Measurements from ENCODE around the gene PROX2. TPM values are rescaled to one million over a fixed set of nuclear protein-coding genes. Genes with fewer than 3 reads are reported as not detected.

The PROX2 gene
- total RNA-seq, 4 donors from 2014 or later, result not detected

DNA sequence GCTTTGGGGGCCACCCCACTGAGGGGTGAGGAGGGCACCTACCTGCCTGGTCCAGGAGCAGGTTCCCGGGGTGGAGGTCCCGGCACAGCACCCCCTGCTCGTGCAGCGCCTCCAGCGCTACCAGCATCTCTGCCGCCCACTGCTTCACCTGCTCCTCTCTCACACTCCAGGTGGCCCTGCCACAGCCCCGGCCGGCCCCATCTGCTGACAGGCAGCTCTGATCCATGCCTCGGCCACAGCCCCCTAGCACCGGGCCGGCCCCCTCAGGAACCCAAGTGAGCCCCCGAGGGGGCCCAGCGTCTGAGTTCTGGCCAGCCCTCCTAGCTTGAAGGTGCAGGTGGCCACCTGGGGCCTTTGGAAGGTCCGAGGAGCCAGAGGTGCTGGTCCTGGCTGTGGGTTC, 33.6 kb upstream of the PROX2 start:
- Histone ChIP-seq H3K27me3 (no peaks in the 10 kb centered on the region), H3K4me3 (no peak overlapping the region), H3K27ac (no peak overlapping the region), H3K36me3 (peaks cover 0 to 10% (median 0%) of the 10 kb centered on the region in 3 donors), H3K4me1 (peaks cover 0 to 33% (median 3%) of the 10 kb centered on the region in 4 donors), H3K9me3 (no peaks in the 10 kb centered on the region)
- TF ChIP-seq, protein P1, sequence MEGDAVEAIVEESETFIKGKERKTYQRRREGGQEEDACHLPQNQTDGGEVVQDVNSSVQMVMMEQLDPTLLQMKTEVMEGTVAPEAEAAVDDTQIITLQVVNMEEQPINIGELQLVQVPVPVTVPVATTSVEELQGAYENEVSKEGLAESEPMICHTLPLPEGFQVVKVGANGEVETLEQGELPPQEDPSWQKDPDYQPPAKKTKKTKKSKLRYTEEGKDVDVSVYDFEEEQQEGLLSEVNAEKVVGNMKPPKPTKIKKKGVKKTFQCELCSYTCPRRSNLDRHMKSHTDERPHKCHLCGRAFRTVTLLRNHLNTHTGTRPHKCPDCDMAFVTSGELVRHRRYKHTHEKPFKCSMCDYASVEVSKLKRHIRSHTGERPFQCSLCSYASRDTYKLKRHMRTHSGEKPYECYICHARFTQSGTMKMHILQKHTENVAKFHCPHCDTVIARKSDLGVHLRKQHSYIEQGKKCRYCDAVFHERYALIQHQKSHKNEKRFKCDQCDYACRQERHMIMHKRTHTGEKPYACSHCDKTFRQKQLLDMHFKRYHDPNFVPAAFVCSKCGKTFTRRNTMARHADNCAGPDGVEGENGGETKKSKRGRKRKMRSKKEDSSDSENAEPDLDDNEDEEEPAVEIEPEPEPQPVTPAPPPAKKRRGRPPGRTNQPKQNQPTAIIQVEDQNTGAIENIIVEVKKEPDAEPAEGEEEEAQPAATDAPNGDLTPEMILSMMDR (IDR thresholded peaks at IDR 0.05), result no peak
- no peak for TF ChIP-seq POLR2A (IDR thresholded peaks at IDR 0.05)
- DNase-seq, result no peak

DNA sequence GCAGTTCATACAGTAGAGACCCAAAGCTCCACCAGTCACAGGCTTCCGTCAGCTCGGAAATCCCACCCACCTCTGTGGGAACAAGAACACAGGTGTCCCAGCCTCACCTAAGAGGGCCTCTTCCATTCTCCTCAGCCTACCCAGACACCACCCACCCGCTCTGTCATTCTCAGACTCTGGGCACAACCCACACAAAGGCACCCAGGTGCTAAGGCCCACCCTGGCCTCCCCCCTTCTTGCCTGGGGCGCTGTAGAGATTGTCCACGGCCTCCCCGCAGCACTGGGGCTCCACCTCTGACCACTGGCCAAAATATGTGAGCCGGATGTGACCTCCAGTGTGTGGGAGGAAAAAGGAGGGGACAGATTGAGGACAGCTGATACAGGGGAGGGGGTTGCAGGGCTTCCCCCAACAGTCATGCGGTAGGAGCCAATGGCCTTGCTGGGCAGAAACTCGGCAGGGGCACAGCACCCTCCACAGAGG, 33.0 kb upstream of the PROX2 start:
- no peak for DNase-seq
- H3K4me1 ChIP-seq, result peaks cover 0 to 33% (median 3%) of the 10 kb centered on the region in 4 donors
- H3K27me3 ChIP-seq, result no peaks in the 10 kb centered on the region
- H3K36me3 ChIP-seq, result peaks cover 0 to 16% (median 0%) of the 10 kb centered on the region in 3 donors
- H3K9me3 ChIP-seq, result no peaks in the 10 kb centered on the region
- peak overlapping the region in 1 of 4 donors; percentile 10 for H3K27ac ChIP-seq
- no peak for TF ChIP-seq POLR2A (IDR thresholded peaks at IDR 0.05)
- TF ChIP-seq, protein P1 (IDR thresholded peaks at IDR 0.05), result no peak
- H3K4me3 ChIP-seq, result no peak overlapping the region

DNA sequence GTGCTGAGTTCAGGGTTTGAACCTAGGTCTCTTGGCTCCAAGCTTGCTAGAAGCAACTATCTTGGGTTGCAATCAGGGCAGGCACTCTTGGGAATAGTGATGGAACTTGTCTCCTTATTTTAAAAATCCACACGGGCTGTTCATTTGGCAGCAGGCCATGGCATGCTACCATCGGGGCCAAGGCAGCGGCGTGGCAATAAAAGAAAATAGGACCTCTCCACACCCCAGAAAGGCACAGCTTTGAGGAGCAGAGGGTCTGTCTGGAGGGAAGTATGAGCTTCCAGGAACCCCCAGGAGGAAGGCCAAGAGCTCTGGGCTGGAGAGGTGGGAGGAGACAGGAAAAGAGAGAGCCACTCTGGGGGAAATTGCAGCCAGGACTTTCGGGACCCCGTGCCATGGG, 31.8 kb upstream of the PROX2 start:
- Histone ChIP-seq H3K36me3 (peaks cover 0 to 28% (median 0%) of the 10 kb centered on the region in 3 donors), H3K4me3 (no peak overlapping the region), H3K27me3 (no peaks in the 10 kb centered on the region), H3K4me1 (peaks cover 0 to 33% (median 5%) of the 10 kb centered on the region in 4 donors), H3K9me3 (no peaks in the 10 kb centered on the region), H3K27ac (no peak overlapping the region)
- no peak for DNase-seq
- TF ChIP-seq, protein P1 (IDR thresholded peaks at IDR 0.05), result no peak
- no peak for TF ChIP-seq POLR2A (IDR thresholded peaks at IDR 0.05)

DNA sequence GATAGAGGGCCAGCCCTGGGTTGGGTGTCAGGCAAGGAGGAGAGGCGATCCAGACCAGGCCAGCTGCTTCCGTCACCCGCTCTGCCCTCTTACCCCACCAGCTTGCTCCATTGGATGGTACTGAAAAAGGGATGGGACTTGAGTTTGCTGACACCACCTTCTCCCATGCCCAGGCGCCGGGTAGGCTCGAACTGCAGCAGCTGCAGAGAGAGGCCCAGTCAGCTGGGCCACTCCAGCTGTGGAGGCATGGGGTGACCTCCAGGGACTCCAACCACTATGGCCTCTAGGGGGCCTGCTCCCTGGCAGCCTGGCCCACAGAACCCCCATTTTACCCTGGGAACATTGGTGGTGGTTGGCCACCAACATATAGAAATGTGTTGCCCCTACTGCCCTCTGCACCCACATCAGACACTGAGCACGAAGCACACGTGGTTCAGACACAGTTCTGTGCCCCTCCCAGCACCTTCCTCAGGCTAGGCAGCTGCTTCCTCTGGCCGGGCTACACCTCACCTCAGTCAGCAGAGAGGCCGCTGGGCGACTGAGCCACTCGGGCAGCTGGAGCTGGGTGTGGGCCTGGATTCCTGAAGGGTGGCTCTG, 31.1 kb upstream of the PROX2 start:
- Histone ChIP-seq H3K27ac (peak overlapping the region in 1 of 4 donors; percentile 1), H3K4me3 (no peak overlapping the region), H3K27me3 (no peaks in the 10 kb centered on the region), H3K4me1 (peaks cover 0 to 32% (median 5%) of the 10 kb centered on the region in 4 donors), H3K36me3 (peaks cover 0 to 35% (median 0%) of the 10 kb centered on the region in 3 donors), H3K9me3 (no peaks in the 10 kb centered on the region)
- TF ChIP-seq POLR2A (IDR thresholded peaks at IDR 0.05), result no peak
- TF ChIP-seq, protein P1 (IDR thresholded peaks at IDR 0.05), result peak in 4 of 6 experiments; percentile 9 to 24 (median 14)
- DNase-seq, result peak in 2 of 3 donors; percentile 61 to 73

DNA sequence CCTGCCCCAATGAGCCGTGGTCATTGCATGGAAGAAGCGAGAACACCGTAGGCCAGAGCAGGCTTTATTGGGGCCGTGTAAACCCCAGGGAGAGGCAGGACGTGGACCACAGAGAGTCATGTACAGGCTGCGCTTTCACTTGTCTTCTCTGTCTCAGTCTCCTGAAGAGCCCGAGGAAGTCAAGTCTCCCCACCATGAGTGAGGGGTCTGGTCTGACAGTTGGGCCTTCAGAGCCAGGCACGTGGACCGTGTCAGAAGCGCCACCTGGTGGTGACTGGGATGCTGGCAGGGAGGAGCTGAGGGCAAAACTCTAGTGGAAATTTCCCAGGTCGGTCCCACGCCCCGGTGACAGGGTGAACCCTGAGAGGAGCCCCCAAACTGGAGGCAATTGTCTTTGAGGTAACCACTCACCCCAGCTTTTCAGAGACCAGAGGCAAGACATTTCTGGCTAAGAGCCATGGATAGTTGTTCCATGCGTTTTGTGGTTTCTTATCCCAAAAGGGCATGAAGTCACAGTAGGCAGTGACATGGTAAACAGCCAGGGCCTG, 29.7 kb upstream of the PROX2 start:
- DNase-seq, result peak; percentile 76 to 90 (median 83)
- peaks cover 0 to 48% (median 0%) of the 10 kb centered on the region in 3 donors for H3K36me3 ChIP-seq
- no peak overlapping the region for H3K27ac ChIP-seq
- H3K4me1 ChIP-seq, result peaks cover 0 to 25% (median 5%) of the 10 kb centered on the region in 4 donors
- TF ChIP-seq, protein P1 (IDR thresholded peaks at IDR 0.05), result peak; percentile 79 to 97 (median 92)
- no peak for TF ChIP-seq POLR2A (IDR thresholded peaks at IDR 0.05)
- H3K9me3 ChIP-seq, result no peaks in the 10 kb centered on the region
- H3K4me3 ChIP-seq, result no peak overlapping the region
- no peaks in the 10 kb centered on the region for H3K27me3 ChIP-seq
